H1 (cell line): ENCODE data around the gene ANKRD62.

Experiments
- CTCF ChIP-seq, 3 experiments: IDR thresholded peaks; 1 replicate in 2 of 3; 2 replicates in 1 of 3; pipeline versions ENCODE4 v1.5.1 to v1.6.1; 2011; ENCODE audit warnings: low read length in 3 of 3, mild to moderate bottlenecking in 3 of 3, inconsistent platforms in 2 of 3, low read depth in 1 of 3, moderate library complexity in 1 of 3; ENCODE audit not compliant: insufficient read depth in 1 of 3; ENCODE audit errors: control extremely low read depth in 1 of 3
- JUND ChIP-seq: IDR thresholded peaks from 2 replicates; pipeline ENCODE4 v1.6.1; 2011; ENCODE audit warnings: mild to moderate bottlenecking, improper control_type of control experiment, low read length
- POLR2A ChIP-seq, 2 experiments: IDR thresholded peaks; 1 replicate in 1 of 2; 2 replicates in 1 of 2; pipeline ENCODE4 v1.6.1; 2011; ENCODE audit warnings: low read depth in 2 of 2, low read length in 2 of 2, mild to moderate bottlenecking in 2 of 2; ENCODE audit errors: control extremely low read depth in 1 of 2

- TF ChIP-seq JUND (no peak), CTCF (IDR thresholded peaks at IDR 0.05; ENCODE audit: control extremely low read depth in 1 of 3, insufficient read depth in 1 of 3, low read depth in 1 of 3, low read length in 3 of 3) (peak; percentile 52 to 75 (median 58)), POLR2A (IDR thresholded peaks at IDR 0.05; ENCODE audit: control extremely low read depth in 1 of 2, low read depth in 2 of 2, low read length in 2 of 2) (no peak)
Measured at GRCh38 chr18:12048010-12048826, 45.4 kb upstream of the ANKRD62 start.
